GM12878 (cell line): ENCODE data around the gene CHIT1. TPM values are rescaled to one million over a fixed set of nuclear protein-coding genes. Genes with fewer than 3 reads are reported as not detected.

Source experiments
- ATAC-seq: fragments of 200-7000 bp; cut with Tn5 transposase; 3 replicates; pipeline ENCODE4 v1.9.1; 2020; ENCODE audit warnings: mild to moderate bottlenecking, moderate library complexity
- BruUV-seq: library from RNA; stranded (reverse); fragments of 400-500 nt; replicated peaks from 2 replicates; lab custom pipeline; 2021; lab: Mats Ljungman, UMichigan
- CTCF ChIA-PET: fragments of 300-600 bp; sonication (Branson Sonifier 250); formaldehyde crosslinking; extraction: SDS; loops from one replicate; lab custom pipeline; 2021; ENCODE audit warnings: inconsistent platforms; lab: Yijun Ruan, JAX
- POLR2A ChIA-PET: fragments of 350-600 bp; formaldehyde crosslinking; extraction: SDS; loops from one replicate; lab custom pipeline; 2021; ENCODE audit warnings: inconsistent platforms; lab: Charles Lee
- RAD21 ChIA-PET: fragments of 300-600 bp; sonication (Branson Sonifier 250); formaldehyde crosslinking; loops from one replicate; lab custom pipeline; 2023; ENCODE audit warnings: antibody characterized with exemption; ENCODE audit not compliant: unreplicated experiment; lab: Charles Lee
- SMC1A ChIA-PET: fragments of 300-600 bp; sonication (Branson Sonifier 250); formaldehyde crosslinking; loops from one replicate; lab custom pipeline; 2023; ENCODE audit not compliant: unreplicated experiment, uncharacterized antibody; lab: Charles Lee
- DNase-seq: peaks from one replicate; pipeline ENCODE4 v3.0.0-alpha.2; 2011; ENCODE audit warnings: low read depth, low spot score
- FAIRE-seq: peaks from 3 replicates; lab custom pipeline; 2011; peaks lifted over from hg19 to GRCh38; lab: Jason Lieb, UNC
- H2AFZ ChIP-seq: 2 replicates; pipeline ENCODE4 v1.6.0; 2011; ENCODE audit warnings: low read depth, low read length, control low read depth; ENCODE audit not compliant: control insufficient read depth
- H3K27ac ChIP-seq: 2 replicates; pipeline ENCODE4 v1.5.1; 2011; ENCODE audit warnings: control low read depth; ENCODE audit not compliant: control insufficient read depth, insufficient read depth
- H3K27me3 ChIP-seq, 2 experiments: replicated peaks in 1 of 2; 2 replicates each; pipeline versions ENCODE4 v1.6.0 to v1.6.1; 2011; ENCODE audit warnings: low read length in 1 of 2; ENCODE audit not compliant: control insufficient read depth in 2 of 2, insufficient read depth in 2 of 2
- H3K36me3 ChIP-seq, 2 experiments: 2 replicates each; pipeline ENCODE4 v1.5.1; 2011; ENCODE audit warnings: low read length in 1 of 2; ENCODE audit not compliant: control insufficient read depth in 2 of 2, insufficient read depth in 2 of 2
- H3K4me1 ChIP-seq: 2 replicates; pipeline ENCODE4 v1.6.1; 2011; ENCODE audit warnings: mild to moderate bottlenecking, low read length, moderate library complexity, mixed read lengths; ENCODE audit not compliant: control insufficient read depth, insufficient read depth
- H3K4me2 ChIP-seq: 2 replicates; pipeline ENCODE4 v1.6.0; 2011; ENCODE audit warnings: control low read depth; ENCODE audit not compliant: control insufficient read depth, insufficient read depth
- H3K4me3 ChIP-seq: fragments of 200-600 bp; sonication (generic); 2 replicates; pipeline ENCODE4 v1.5.1; 2016
- H3K79me2 ChIP-seq: 2 replicates; pipeline ENCODE4 v1.6.0; 2011; ENCODE audit warnings: low read length; ENCODE audit not compliant: control insufficient read depth, insufficient read depth
- H3K9ac ChIP-seq: 2 replicates; pipeline ENCODE4 v1.8.0; 2011; ENCODE audit warnings: low read length, control low read depth, mixed read lengths; ENCODE audit not compliant: control insufficient read depth, insufficient read depth
- H3K9me3 ChIP-seq: replicated peaks from 3 replicates; pipeline ENCODE4 v1.5.1; 2011; ENCODE audit warnings: mild to moderate bottlenecking, low read length; ENCODE audit not compliant: control insufficient read depth, insufficient read depth
- H4K20me1 ChIP-seq: 2 replicates; pipeline ENCODE4 v1.6.0; 2011; ENCODE audit not compliant: control insufficient read depth, insufficient read depth
- IKZF1 ChIP-seq: fragments of 450-650 bp; conservative IDR thresholded peaks from 2 replicates; pipeline ENCODE4 v1.6.1; 2017; ENCODE audit warnings: antibody characterized with exemption, mild to moderate bottlenecking
- MEF2A ChIP-seq: IDR thresholded peaks from 2 replicates; pipeline ENCODE4 v1.6.1; 2011; ENCODE audit warnings: low read depth, mild to moderate bottlenecking, low read length, moderate library complexity; ENCODE audit not compliant: insufficient read depth
- MYC ChIP-seq: IDR thresholded peaks from 2 replicates; pipeline ENCODE4 v1.6.1; 2011; ENCODE audit warnings: mild to moderate bottlenecking, low read length, moderate library complexity, inconsistent platforms; ENCODE audit not compliant: insufficient read depth, insufficient replicate concordance, insufficient read length, severe bottlenecking
- NR2F1 ChIP-seq: fragments of 450-650 bp; conservative IDR thresholded peaks from 2 replicates; pipeline ENCODE4 v1.6.1; 2017; ENCODE audit warnings: mild to moderate bottlenecking
- PML ChIP-seq: IDR thresholded peaks from 2 replicates; pipeline ENCODE4 v1.6.1; 2012; ENCODE audit warnings: low read length, inconsistent platforms
- POLR2A ChIP-seq: IDR thresholded peaks from 2 replicates; pipeline ENCODE4 v1.6.1; 2011; ENCODE audit warnings: low read depth, mild to moderate bottlenecking, low read length
- SPI1 ChIP-seq: IDR thresholded peaks from 2 replicates; pipeline ENCODE4 v1.6.1; 2011; ENCODE audit warnings: low read depth, mild to moderate bottlenecking, low read length, moderate library complexity, borderline replicate concordance; ENCODE audit not compliant: insufficient read depth
- SREBF2 ChIP-seq: IDR thresholded peaks from 2 replicates; pipeline ENCODE4 v1.6.1; 2012; ENCODE audit warnings: mild to moderate bottlenecking, low read length
- WGBS: methylation state at CpG from one replicate; pipeline ENCODE4 v1.1.6; 2016; ENCODE audit warnings: low lambda C conversion rate; ENCODE audit not compliant: insufficient replicate concordance, insufficient coverage; ENCODE audit errors: missing lambda C conversion rate; 5-methylcytosine and 5-hydroxymethylcytosine counted together
- in situ Hi-C: fragments of 300-500 bp; cut with MboI; formaldehyde crosslinking; loops from 9 replicates; pipeline ENCODE4 v1.14.3; 2018; ENCODE audit warnings: mixed read lengths
- intact Hi-C: fragments of 100-400 bp; cut with micrococcal nuclease; formaldehyde crosslinking; loops from one replicate; pipeline ENCODE4 v1.14.2; 2022; ENCODE audit not compliant: unreplicated experiment
- polyA plus RNA-seq, 11 experiments: library from polyadenylated mRNA; depleted of rRNA in 4 of 11; unstranded in 6 of 11; stranded (reverse) in 5 of 11; fragments of >200 nt; fragmentation: Nextera tagmentation in 4 of 11; fragmentation: Illumina TruSeq in 1 of 11; extraction: Ambion mirVana in 4 of 11; extraction: Trizol in 1 of 11; gene quantifications; 1 replicate in 1 of 11; 2 replicates in 10 of 11; pipeline versions ENCODE4 v1.2.1 to v1.2.3, GENCODE V29; 2011 to 2016; ENCODE audit warnings: inconsistent platforms in 2 of 11, missing spikeins in 2 of 11, low read depth in 1 of 11
- total RNA-seq, 4 experiments: library from RNA; depleted of rRNA in 3 of 4; stranded (reverse); fragments of >200 nt in 3 of 4; fragmentation: Illumina TruSeq in 1 of 4; extraction: Trizol in 1 of 4; gene quantifications; 2 replicates each; pipeline versions ENCODE4 v1.2.1 to v1.2.3, GENCODE V29; 2013 to 2021
- TF ChIP-seq, protein P1 (sequence below): fragments of 450-650 bp; IDR thresholded peaks from 2 replicates; pipeline ENCODE4 v1.6.1; 2017; ENCODE audit warnings: mild to moderate bottlenecking, low read depth, inconsistent platforms; ENCODE audit not compliant: poor library complexity, severe bottlenecking

CHIT1 gene
- total and polyA plus RNA-seq, 10 of the 15 experiments (the other 5 are each of a cell fraction or from before 2014, with no cell fraction given) = 0.02 to 2.1 (median 0.76) TPM

GRCh38 chr1:203176273-203177035 is 53.0 kb downstream of the CHIT1 start:
- Histone ChIP-seq H4K20me1 (no peaks in the 10 kb centered on the region), H3K27me3 (no peaks in the 10 kb centered on the region; a peak in 1 of 4 replicates), H3K36me3 (no peaks in the 10 kb centered on the region), H3K9ac (no peak overlapping the region), H3K4me2 (no peak overlapping the region), H3K79me2 (no peaks in the 10 kb centered on the region), H3K4me3 (no peak overlapping the region), H3K9me3 (no peaks in the 10 kb centered on the region), H3K27ac (no peak overlapping the region), H2AFZ (no peak overlapping the region), H3K4me1 (peaks cover 7% of the 10 kb centered on the region; the same call in 1 of the 2 replicates)
- 18% methylated on average over 9 of the region's 9 CpGs for WGBS
- ATAC-seq (no peak), FAIRE-seq (no peak), DNase-seq (no peak)
- TF ChIP-seq SREBF2 (no peak), MYC (no peak), POLR2A (no peak), PML (no peak)
- ChIA-PET CTCF (interaction anchor here (0.8 to 2.1 kb wide), 7 partner anchors 9 to 526 kb away, joined by 3 to 18 read pairs (median 4); partner anchors contain the start of gene CHI3L1), SMC1A (interaction anchor here (0.7 to 1.2 kb wide), 2 partner anchors 59 to 137 kb away, joined by 3 read pairs; no protein-coding TSS in a partner anchor), RAD21 (interaction anchor here (1.4 to 1.7 kb wide), 2 partner anchors 10 to 40 kb away, joined by 4 to 9 read pairs; no protein-coding TSS in a partner anchor), POLR2A (no interaction called here)
- intact Hi-C loops (no loop called here), in situ Hi-C loops (no loop called here)
- BruUV-seq = no TSS peak

DNA sequence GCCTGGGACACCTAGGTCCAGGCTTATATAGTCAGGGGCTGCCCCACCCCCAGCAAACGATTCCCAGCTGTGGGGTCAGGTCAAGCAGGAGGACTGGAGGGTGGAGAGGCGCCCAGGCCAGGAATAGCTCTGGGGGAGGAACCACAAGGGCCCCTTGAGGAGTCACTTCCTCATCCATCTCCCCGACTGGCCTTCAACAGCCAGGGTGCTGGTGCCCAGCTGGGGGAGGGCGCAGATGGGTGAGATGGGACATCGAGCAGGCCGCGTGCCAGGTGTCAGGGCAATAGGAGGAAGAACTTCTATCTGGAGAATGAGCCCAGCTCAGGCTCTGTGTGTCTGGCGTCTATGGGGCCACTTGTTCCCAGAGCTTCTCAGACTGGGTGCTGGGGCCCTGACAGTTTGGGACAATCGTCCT is 53.6 kb downstream of the CHIT1 start:
- intact Hi-C loops (no loop called here), in situ Hi-C loops (no loop called here)
- no peaks in the 10 kb centered on the region for H3K9me3 ChIP-seq
- no peaks in the 10 kb centered on the region for H3K36me3 ChIP-seq
- no TSS peak for BruUV-seq
- H3K79me2 ChIP-seq = no peaks in the 10 kb centered on the region
- no peak for FAIRE-seq
- ChIA-PET SMC1A (interaction anchor here (0.7 to 1.2 kb wide), 3 partner anchors 43 to 136 kb away, joined by 3 read pairs; no protein-coding TSS in a partner anchor), POLR2A (no interaction called here), CTCF (interaction anchor here (0.8 to 2.1 kb wide), 8 partner anchors 10 to 526 kb away, joined by 3 to 18 read pairs (median 4); partner anchors contain the start of gene CHI3L1), RAD21 (interaction anchor here (1.4 to 1.7 kb wide), 2 partner anchors 9 to 41 kb away, joined by 4 to 9 read pairs; no protein-coding TSS in a partner anchor)
- H2AFZ ChIP-seq = no peak overlapping the region
- no peak for ATAC-seq
- no peak for DNase-seq
- peaks cover 7% of the 10 kb centered on the region; the same call in 1 of the 2 replicates for H3K4me1 ChIP-seq
- no peaks in the 10 kb centered on the region; a peak in 1 of 4 replicates for H3K27me3 ChIP-seq
- no peaks in the 10 kb centered on the region for H4K20me1 ChIP-seq
- H3K27ac ChIP-seq = no peak overlapping the region
- 2% methylated on average over 9 of the region's 9 CpGs for WGBS
- no peak overlapping the region for H3K4me2 ChIP-seq
- no peak overlapping the region for H3K9ac ChIP-seq
- TF ChIP-seq IKZF1 = 0 out of 2 replicates have a peak, but pooled peaks have one; percentile 25
- peak; percentile 63 for TF ChIP-seq SPI1
- TF ChIP-seq, protein P1, sequence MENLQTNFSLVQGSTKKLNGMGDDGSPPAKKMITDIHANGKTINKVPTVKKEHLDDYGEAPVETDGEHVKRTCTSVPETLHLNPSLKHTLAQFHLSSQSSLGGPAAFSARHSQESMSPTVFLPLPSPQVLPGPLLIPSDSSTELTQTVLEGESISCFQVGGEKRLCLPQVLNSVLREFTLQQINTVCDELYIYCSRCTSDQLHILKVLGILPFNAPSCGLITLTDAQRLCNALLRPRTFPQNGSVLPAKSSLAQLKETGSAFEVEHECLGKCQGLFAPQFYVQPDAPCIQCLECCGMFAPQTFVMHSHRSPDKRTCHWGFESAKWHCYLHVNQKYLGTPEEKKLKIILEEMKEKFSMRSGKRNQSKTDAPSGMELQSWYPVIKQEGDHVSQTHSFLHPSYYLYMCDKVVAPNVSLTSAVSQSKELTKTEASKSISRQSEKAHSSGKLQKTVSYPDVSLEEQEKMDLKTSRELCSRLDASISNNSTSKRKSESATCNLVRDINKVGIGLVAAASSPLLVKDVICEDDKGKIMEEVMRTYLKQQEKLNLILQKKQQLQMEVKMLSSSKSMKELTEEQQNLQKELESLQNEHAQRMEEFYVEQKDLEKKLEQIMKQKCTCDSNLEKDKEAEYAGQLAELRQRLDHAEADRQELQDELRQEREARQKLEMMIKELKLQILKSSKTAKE = no peak
- TF ChIP-seq NR2F1 = 0 out of 2 replicates have a peak, but pooled peaks have one; percentile 20
- TF ChIP-seq MEF2A = 0 out of 2 replicates have a peak, but pooled peaks have one; percentile 14
- TF ChIP-seq, all 136 proteins: peak for 4
- H3K4me3 ChIP-seq = no peak overlapping the region
